ENCODE results near the gene ZFPL1.

- no peak for TF ChIP-seq CTCF (IDR thresholded peaks at IDR 0.05; ENCODE audit: insufficient read depth, low read length, poor library complexity, severe bottlenecking)
- no peak for TF ChIP-seq EZH2phosphoT487 (conservative IDR thresholded peaks at IDR 0.05; ENCODE audit: low read length)
These were observed 28.5 kb upstream of the ZFPL1 start for GRCh38 chr11:65055538-65055937.
